Measurements from ENCODE around the gene MAGOH.

The MAGOH gene

GRCh38 chr1:53270107-53270506 is 31.8 kb upstream of the MAGOH start:
- no peak for DNase-seq

GRCh38 chr1:53267761-53268160 is 29.4 kb upstream of the MAGOH start:
- DNase-seq = no peak

- no peak for DNase-seq
These were observed 27.7 kb upstream of the MAGOH start for GRCh38 chr1:53266038-53266437.

- no peak for DNase-seq
These were observed 27.3 kb upstream of the MAGOH start for GRCh38 chr1:53265581-53265980.

- no peak for DNase-seq
These were observed 25.7 kb upstream of the MAGOH start for GRCh38 chr1:53264048-53264447.

GRCh38 chr1:53262000-53262399 is 23.7 kb upstream of the MAGOH start:
- no peak for DNase-seq

GRCh38 chr1:53260631-53261247 is 22.4 kb upstream of the MAGOH start:
- no peak for DNase-seq

- DNase-seq = no peak
These were observed 21.6 kb upstream of the MAGOH start for GRCh38 chr1:53259932-53260331.

- DNase-seq = no peak
These were observed 19.9 kb upstream of the MAGOH start for GRCh38 chr1:53258216-53258615.

GRCh38 chr1:53257454-53258081 is 19.2 kb upstream of the MAGOH start:
- no peak for DNase-seq

GRCh38 chr1:53256511-53257453 is 18.5 kb upstream of the MAGOH start:
- DNase-seq = no peak

GRCh38 chr1:53255031-53255430 is 16.7 kb upstream of the MAGOH start:
- DNase-seq = no peak

GRCh38 chr1:53254011-53254640 is 15.8 kb upstream of the MAGOH start:
- DNase-seq = no peak

- no peak for DNase-seq
These were observed 12.0 kb upstream of the MAGOH start for GRCh38 chr1:53250325-53250724.

- no peak for DNase-seq
These were observed 11.4 kb upstream of the MAGOH start for GRCh38 chr1:53249706-53250105.

- no peak for DNase-seq
These were observed 8.2 kb upstream of the MAGOH start for GRCh38 chr1:53246261-53247134.

- DNase-seq = no peak
These were observed 5.8 kb upstream of the MAGOH start for GRCh38 chr1:53244141-53244540.

GRCh38 chr1:53242381-53242780 is 4.1 kb upstream of the MAGOH start:
- no peak for DNase-seq

GRCh38 chr1:53241828-53242227 is 3.5 kb upstream of the MAGOH start:
- no peak for DNase-seq

- no peak for DNase-seq
These were observed 680 bp downstream of the MAGOH start for GRCh38 chr1:53237638-53238037.

- DNase-seq = no peak
These were observed 17.4 kb downstream of the MAGOH start for GRCh38 chr1:53220962-53221286.

GRCh38 chr1:53220171-53220961 is 18.0 kb downstream of the MAGOH start, which contains the start of gene CZIB:
CZIB (minus strand) TSS chr1:53220634; CDS start chr1:53220575, 59 bp downstream.
- DNase-seq = peak; percentile 88 to 90

All from activated CD4-positive, alpha-beta T cell treated with anti-CD3 and anti-CD28 coated beads, Interleukin-2, amount 50 U/mL, for 4 hours (primary cell).